ENCODE data around the gene PAPOLA.

The PAPOLA gene

DNA sequence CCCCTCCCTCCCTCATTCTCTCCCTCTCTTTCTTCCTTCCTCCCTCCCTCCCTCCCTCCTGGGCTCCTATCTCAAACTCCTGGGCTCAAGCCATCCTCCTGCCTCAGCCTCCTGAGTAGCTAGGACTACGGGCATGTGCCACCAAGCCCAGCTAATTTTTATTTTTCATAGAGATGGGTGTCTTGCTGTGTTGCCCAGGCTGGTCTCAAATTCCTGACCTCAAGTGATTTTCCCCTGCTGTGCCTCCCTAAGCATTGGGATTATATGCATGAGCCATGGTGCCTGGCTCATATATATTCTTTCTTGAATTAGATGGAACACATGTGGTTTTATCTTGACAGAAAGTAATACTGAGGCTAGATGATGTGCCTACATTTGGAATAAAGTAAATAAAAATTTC is 14.2 kb downstream of the PAPOLA start:
- no peak for TF ChIP-seq TEAD4 (IDR thresholded peaks at IDR 0.05)
- TF ChIP-seq FOXM1 (IDR thresholded peaks at IDR 0.05; ENCODE audit: borderline replicate concordance, low read depth): no peak
- TF ChIP-seq EP300 (IDR thresholded peaks at IDR 0.05; ENCODE audit: borderline replicate concordance): no peak
- no peak for TF ChIP-seq YY1 (IDR thresholded peaks at IDR 0.05; ENCODE audit: low read depth)
- no peak for TF ChIP-seq ZBTB7A (IDR thresholded peaks at IDR 0.05; ENCODE audit: low read depth)

GRCh38 chr14:96519970-96520369 is 17.8 kb downstream of the PAPOLA start:
- TF ChIP-seq TCF12 (IDR thresholded peaks at IDR 0.05; ENCODE audit: low read depth) (no peak), TAF1 (IDR thresholded peaks at IDR 0.05; ENCODE audit: low read depth) (no peak), RAD21 (IDR thresholded peaks at IDR 0.05; ENCODE audit: low read depth) (no peak), FOXM1 (IDR thresholded peaks at IDR 0.05; ENCODE audit: borderline replicate concordance, low read depth) (no peak), EGR1 (IDR thresholded peaks at IDR 0.05) (no peak), CEBPB (IDR thresholded peaks at IDR 0.05) (no peak), TEAD4 (IDR thresholded peaks at IDR 0.05) (no peak), ZBTB7A (IDR thresholded peaks at IDR 0.05; ENCODE audit: low read depth) (no peak), EP300 (IDR thresholded peaks at IDR 0.05; ENCODE audit: borderline replicate concordance) (no peak), YY1 (IDR thresholded peaks at IDR 0.05; ENCODE audit: low read depth) (no peak), MAX (IDR thresholded peaks at IDR 0.05) (no peak)
- TF ChIP-seq, protein P1, sequence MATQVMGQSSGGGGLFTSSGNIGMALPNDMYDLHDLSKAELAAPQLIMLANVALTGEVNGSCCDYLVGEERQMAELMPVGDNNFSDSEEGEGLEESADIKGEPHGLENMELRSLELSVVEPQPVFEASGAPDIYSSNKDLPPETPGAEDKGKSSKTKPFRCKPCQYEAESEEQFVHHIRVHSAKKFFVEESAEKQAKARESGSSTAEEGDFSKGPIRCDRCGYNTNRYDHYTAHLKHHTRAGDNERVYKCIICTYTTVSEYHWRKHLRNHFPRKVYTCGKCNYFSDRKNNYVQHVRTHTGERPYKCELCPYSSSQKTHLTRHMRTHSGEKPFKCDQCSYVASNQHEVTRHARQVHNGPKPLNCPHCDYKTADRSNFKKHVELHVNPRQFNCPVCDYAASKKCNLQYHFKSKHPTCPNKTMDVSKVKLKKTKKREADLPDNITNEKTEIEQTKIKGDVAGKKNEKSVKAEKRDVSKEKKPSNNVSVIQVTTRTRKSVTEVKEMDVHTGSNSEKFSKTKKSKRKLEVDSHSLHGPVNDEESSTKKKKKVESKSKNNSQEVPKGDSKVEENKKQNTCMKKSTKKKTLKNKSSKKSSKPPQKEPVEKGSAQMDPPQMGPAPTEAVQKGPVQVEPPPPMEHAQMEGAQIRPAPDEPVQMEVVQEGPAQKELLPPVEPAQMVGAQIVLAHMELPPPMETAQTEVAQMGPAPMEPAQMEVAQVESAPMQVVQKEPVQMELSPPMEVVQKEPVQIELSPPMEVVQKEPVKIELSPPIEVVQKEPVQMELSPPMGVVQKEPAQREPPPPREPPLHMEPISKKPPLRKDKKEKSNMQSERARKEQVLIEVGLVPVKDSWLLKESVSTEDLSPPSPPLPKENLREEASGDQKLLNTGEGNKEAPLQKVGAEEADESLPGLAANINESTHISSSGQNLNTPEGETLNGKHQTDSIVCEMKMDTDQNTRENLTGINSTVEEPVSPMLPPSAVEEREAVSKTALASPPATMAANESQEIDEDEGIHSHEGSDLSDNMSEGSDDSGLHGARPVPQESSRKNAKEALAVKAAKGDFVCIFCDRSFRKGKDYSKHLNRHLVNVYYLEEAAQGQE (IDR thresholded peaks at IDR 0.05; ENCODE audit: low read depth): no peak

- no peak for TF ChIP-seq CREB1 (IDR thresholded peaks at IDR 0.05; ENCODE audit: low read depth)
- no peak for TF ChIP-seq FOXM1 (IDR thresholded peaks at IDR 0.05; ENCODE audit: borderline replicate concordance, low read depth)
- no peak for TF ChIP-seq TAF1 (IDR thresholded peaks at IDR 0.05; ENCODE audit: low read depth)
- TF ChIP-seq MAX (IDR thresholded peaks at IDR 0.05): no peak
- TF ChIP-seq, protein P1 (IDR thresholded peaks at IDR 0.05; ENCODE audit: low read depth): no peak
- TF ChIP-seq ZBTB7A (IDR thresholded peaks at IDR 0.05; ENCODE audit: low read depth): no peak
These were observed 23.3 kb downstream of the PAPOLA start for GRCh38 chr14:96525452-96525851.

DNA sequence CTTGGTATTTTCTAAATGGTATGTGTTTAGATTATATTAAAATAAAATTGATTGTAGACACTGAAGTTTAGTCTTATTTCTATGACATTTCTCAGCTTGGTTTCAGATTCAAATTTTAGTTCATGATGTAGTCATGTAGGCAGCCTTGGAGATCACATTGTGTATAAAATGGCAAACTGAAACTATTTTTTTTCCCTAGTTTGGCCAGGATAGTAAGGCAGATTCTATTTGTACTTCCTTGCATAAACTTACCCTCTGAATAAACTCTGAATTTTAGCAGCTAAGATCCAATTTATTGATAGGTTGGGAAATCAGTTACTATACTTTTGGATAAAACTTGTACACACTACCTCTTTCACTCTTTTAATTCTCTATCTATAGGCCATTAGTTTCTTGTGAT is 30.4 kb downstream of the PAPOLA start:
- TF ChIP-seq USF1 (IDR thresholded peaks at IDR 0.05): no peak
- no peak for TF ChIP-seq TEAD4 (IDR thresholded peaks at IDR 0.05)
- no peak for TF ChIP-seq CREB1 (IDR thresholded peaks at IDR 0.05; ENCODE audit: low read depth)
- no peak for TF ChIP-seq NFIC (IDR thresholded peaks at IDR 0.05)
- no peak for TF ChIP-seq EGR1 (IDR thresholded peaks at IDR 0.05)
- no peak for TF ChIP-seq RAD21 (IDR thresholded peaks at IDR 0.05; ENCODE audit: low read depth)
- no peak for TF ChIP-seq FOXM1 (IDR thresholded peaks at IDR 0.05; ENCODE audit: borderline replicate concordance, low read depth)

GRCh38 chr14:96536807-96537206 is 34.6 kb downstream of the PAPOLA start:
- TF ChIP-seq YY1 (IDR thresholded peaks at IDR 0.05; ENCODE audit: low read depth): no peak
- TF ChIP-seq EP300 (IDR thresholded peaks at IDR 0.05; ENCODE audit: borderline replicate concordance): no peak
- no peak for TF ChIP-seq FOXM1 (IDR thresholded peaks at IDR 0.05; ENCODE audit: borderline replicate concordance, low read depth)
- TF ChIP-seq TCF12 (IDR thresholded peaks at IDR 0.05; ENCODE audit: low read depth): no peak
- no peak for TF ChIP-seq ZBTB7A (IDR thresholded peaks at IDR 0.05; ENCODE audit: low read depth)
- no peak for TF ChIP-seq CEBPB (IDR thresholded peaks at IDR 0.05)
- TF ChIP-seq TAF1 (IDR thresholded peaks at IDR 0.05; ENCODE audit: low read depth): no peak
- no peak for TF ChIP-seq NFIC (IDR thresholded peaks at IDR 0.05)
- no peak for TF ChIP-seq EGR1 (IDR thresholded peaks at IDR 0.05)
- no peak for TF ChIP-seq RAD21 (IDR thresholded peaks at IDR 0.05; ENCODE audit: low read depth)
- no peak for TF ChIP-seq TEAD4 (IDR thresholded peaks at IDR 0.05)
- TF ChIP-seq, protein P1 (IDR thresholded peaks at IDR 0.05; ENCODE audit: low read depth): no peak
- no peak for TF ChIP-seq CREB1 (IDR thresholded peaks at IDR 0.05; ENCODE audit: low read depth)
- no peak for TF ChIP-seq USF1 (IDR thresholded peaks at IDR 0.05)
- no peak for TF ChIP-seq MAX (IDR thresholded peaks at IDR 0.05)
